Ovary (tissue), 9 donors: ENCODE data around the gene SPG11. TPM values are rescaled to one million over a fixed set of nuclear protein-coding genes. Genes with fewer than 3 reads are reported as not detected.
A peak's percentile ranks its signal among the peaks of the same experiment; 100 is the strongest.

Source experiments
- DNase-seq, 5 donors: peaks; one replicate each; pipeline ENCODE4 v3.0.0-alpha.2; 2019 to 2020
- H3K27ac ChIP-seq, 2 donors: fragments of 200-600 bp; one replicate each; pipeline versions ENCODE4 v1.5.1 to v1.8.0; 2019 to 2022
- H3K27me3 ChIP-seq: fragments of 200-600 bp; one replicate; pipeline ENCODE4 v1.8.0; 2022
- H3K36me3 ChIP-seq: fragments of 200-600 bp; sonication (generic); one replicate; pipeline ENCODE4 v1.5.1; 2019
- H3K4me1 ChIP-seq: one replicate; pipeline ENCODE4 v1.8.1; 2013; ENCODE audit warnings: mild to moderate bottlenecking, moderate library complexity; ENCODE audit not compliant: insufficient read depth
- H3K4me3 ChIP-seq: fragments of 200-600 bp; sonication (generic); one replicate; pipeline ENCODE4 v1.5.1; 2017
- H3K9me3 ChIP-seq, 2 donors: fragments of 200-600 bp in 1 of 2; sonication (generic) in 1 of 2; one replicate each; pipeline versions ENCODE4 v1.5.1 to v1.8.1; 2013 to 2019; ENCODE audit warnings: mild to moderate bottlenecking in 1 of 2, moderate library complexity in 1 of 2
- EP300 ChIP-seq: sonication (generic); formaldehyde crosslinking; IDR thresholded peaks from one replicate; pipeline ENCODE4 v1.6.1; 2017; ENCODE audit warnings: antibody characterized with exemption
- POLR2A ChIP-seq: fragments of 450-650 bp; IDR thresholded peaks from one replicate; pipeline ENCODE4 v1.6.1; 2017; ENCODE audit warnings: antibody characterized with exemption, mild to moderate bottlenecking, moderate library complexity
- WGBS, 3 donors: extraction: QIAGEN DNeasy Blood & Tissue Kit in 1 of 3; methylation state at CpG; one replicate each; pipeline versions ENCODE4 v1.1.5 to v1.1.7; 2013 to 2017; 5-methylcytosine and 5-hydroxymethylcytosine counted together
- intact Hi-C, 4 donors: fragments of 100-400 bp; cut with DNase I; formaldehyde crosslinking; loops; one replicate each; pipeline versions ENCODE4 v1.11.0 to v1.15.1; 2022 to 2023
- polyA plus RNA-seq, 2 donors: library from polyadenylated mRNA; stranded (reverse); fragments of 200-250 nt in 1 of 2; fragments of 350-450 nt in 1 of 2; fragmentation: Illumina TruSeq in 1 of 2; extraction: RNeasy Lipid Tissue Mini Kit (QIAGEN cat#74804) in 1 of 2; gene quantifications; one replicate each; pipeline ENCODE4 v1.2.3, GENCODE V29; 2013 to 2014
- total RNA-seq, 7 donors: library from RNA; depleted of rRNA in 2 of 7; stranded (reverse); fragments of >200 nt in 2 of 7; fragmentation: NEBNext Ultra II Directional in 3 of 7; extraction: Animal tissue kit (Norgen Biotek cat#: 25700) in 3 of 7; gene quantifications; one replicate each; pipeline versions ENCODE4 v1.1.0 to v1.2.4, GENCODE V29; 2016 to 2023
- TF ChIP-seq, protein P1 (sequence below), 3 donors: fragments of 450-650 bp in 2 of 3; fragments of 200-600 bp in 1 of 3; IDR thresholded peaks; one replicate each; pipeline versions ENCODE4 v1.5.1 to v1.8.0; 2016 to 2022; ENCODE audit warnings: antibody characterized with exemption in 3 of 3, mild to moderate bottlenecking in 1 of 3
- donor health status: DM: no; HTN: no; CAD: no; lungs with moderate emphysema.
- donor health status: DM: no; HTN: no; CAD: no.
- donor health status: Bipolar disorder and iron deficiency.
- donor health status: DM: yes; HTN: yes; CAD: no.
- donor health status: DM: no; HTN: no; CAD: no.
- donor health status: DM: yes; HTN: yes; CAD: no.

Gene SPG11
- total and polyA plus RNA-seq, 9 donors, result 25.4 to 79.8 (median 53.5) TPM

GRCh38 chr15:44591326-44591725, 72.1 kb downstream of the SPG11 start:
- no peak for DNase-seq
- Histone ChIP-seq H3K4me1 (no peaks in the 10 kb centered on the region), H3K4me3 (no peak overlapping the region), H3K9me3 (no peaks in the 10 kb centered on the region), H3K27ac (no peak overlapping the region), H3K27me3 (no peaks in the 10 kb centered on the region), H3K36me3 (no peaks in the 10 kb centered on the region)
- WGBS, 3 donors, result 93 to 96% (median 94%) methylated on average over 1 of the region's 1 CpG
- intact Hi-C loops, result no loop called here
- TF ChIP-seq, protein P1, sequence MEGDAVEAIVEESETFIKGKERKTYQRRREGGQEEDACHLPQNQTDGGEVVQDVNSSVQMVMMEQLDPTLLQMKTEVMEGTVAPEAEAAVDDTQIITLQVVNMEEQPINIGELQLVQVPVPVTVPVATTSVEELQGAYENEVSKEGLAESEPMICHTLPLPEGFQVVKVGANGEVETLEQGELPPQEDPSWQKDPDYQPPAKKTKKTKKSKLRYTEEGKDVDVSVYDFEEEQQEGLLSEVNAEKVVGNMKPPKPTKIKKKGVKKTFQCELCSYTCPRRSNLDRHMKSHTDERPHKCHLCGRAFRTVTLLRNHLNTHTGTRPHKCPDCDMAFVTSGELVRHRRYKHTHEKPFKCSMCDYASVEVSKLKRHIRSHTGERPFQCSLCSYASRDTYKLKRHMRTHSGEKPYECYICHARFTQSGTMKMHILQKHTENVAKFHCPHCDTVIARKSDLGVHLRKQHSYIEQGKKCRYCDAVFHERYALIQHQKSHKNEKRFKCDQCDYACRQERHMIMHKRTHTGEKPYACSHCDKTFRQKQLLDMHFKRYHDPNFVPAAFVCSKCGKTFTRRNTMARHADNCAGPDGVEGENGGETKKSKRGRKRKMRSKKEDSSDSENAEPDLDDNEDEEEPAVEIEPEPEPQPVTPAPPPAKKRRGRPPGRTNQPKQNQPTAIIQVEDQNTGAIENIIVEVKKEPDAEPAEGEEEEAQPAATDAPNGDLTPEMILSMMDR (IDR thresholded peaks at IDR 0.05), result no peak
- no peak for TF ChIP-seq POLR2A
- TF ChIP-seq EP300, result no peak

DNA sequence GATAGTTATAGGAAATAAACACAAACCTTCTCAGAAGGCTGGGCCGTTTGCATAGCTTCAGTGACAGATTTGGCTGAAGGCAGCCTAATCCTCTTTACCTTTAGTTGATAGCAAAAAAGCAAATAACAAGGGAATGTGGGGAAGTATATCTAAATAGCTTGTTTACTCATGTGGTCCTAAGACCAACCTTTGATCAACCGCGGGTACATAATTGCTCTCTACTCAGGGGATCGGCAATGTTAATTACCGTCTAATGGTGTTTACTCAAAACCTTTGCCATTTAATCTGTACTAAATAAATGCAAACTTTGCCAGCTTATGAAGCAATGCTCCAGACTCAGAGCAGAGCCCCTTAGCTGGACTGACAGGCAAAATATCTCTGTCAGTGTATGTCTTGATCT, 74.9 kb downstream of the SPG11 start:
- Histone ChIP-seq H3K36me3 (no peaks in the 10 kb centered on the region), H3K9me3 (no peaks in the 10 kb centered on the region), H3K4me3 (no peak overlapping the region), H3K27ac (no peak overlapping the region), H3K27me3 (no peaks in the 10 kb centered on the region), H3K4me1 (no peaks in the 10 kb centered on the region)
- intact Hi-C loops, result no loop called here
- DNase-seq, result no peak
- WGBS, 3 donors, result 74 to 85% (median 75%) methylated on average over 5 of the region's 5 CpGs
- TF ChIP-seq POLR2A (no peak), EP300 (no peak)
- TF ChIP-seq, protein P1 (IDR thresholded peaks at IDR 0.05), result no peak

GRCh38 chr15:44585633-44586032, 77.8 kb downstream of the SPG11 start:
- 84 to 92% (median 90%) methylated on average over 2 of the region's 2 CpGs for WGBS, 3 donors
- DNase-seq, result no peak
- intact Hi-C loops, result no loop called here

GRCh38 chr15:44584162-44584749, 79.2 kb downstream of the SPG11 start:
- TF ChIP-seq POLR2A (no peak), EP300 (no peak)
- TF ChIP-seq, protein P1 (IDR thresholded peaks at IDR 0.05), result no peak
- H3K27me3 ChIP-seq, result no peaks in the 10 kb centered on the region
- no peaks in the 10 kb centered on the region for H3K36me3 ChIP-seq
- H3K4me3 ChIP-seq, result no peak overlapping the region
- no peaks in the 10 kb centered on the region for H3K4me1 ChIP-seq
- no peaks in the 10 kb centered on the region for H3K9me3 ChIP-seq
- WGBS, 3 donors, result 81 to 86% (median 85%) methylated on average over 5 of the region's 5 CpGs
- H3K27ac ChIP-seq, result no peak overlapping the region
- peak in 1 of 5 donors; percentile 44 for DNase-seq
- intact Hi-C loops, result no loop called here

More at GRCh38 chr15:44585633-44586032, 77.8 kb downstream of the SPG11 start:
- Histone ChIP-seq H3K4me3 (no peak overlapping the region), H3K36me3 (no peaks in the 10 kb centered on the region), H3K27me3 (no peaks in the 10 kb centered on the region), H3K4me1 (no peaks in the 10 kb centered on the region), H3K9me3 (no peaks in the 10 kb centered on the region), H3K27ac (no peak overlapping the region)
- TF ChIP-seq EP300, result no peak
- TF ChIP-seq, protein P1 (IDR thresholded peaks at IDR 0.05), result no peak
- no peak for TF ChIP-seq POLR2A
